HS-27A (cell line): ENCODE measurements around the gene USP14.
"Not testable (repeated sequence)": the region's sequence is repeated elsewhere in the genome, so short reads cannot be mapped to it uniquely, and the experiment has no call there.

ENCODE experiments used
- DNase-seq: peaks from one replicate; pipeline ENCODE4 v3.0.0-alpha.2; 2012; ENCODE audit warnings: low read depth, missing footprints

Gene USP14

DNA sequence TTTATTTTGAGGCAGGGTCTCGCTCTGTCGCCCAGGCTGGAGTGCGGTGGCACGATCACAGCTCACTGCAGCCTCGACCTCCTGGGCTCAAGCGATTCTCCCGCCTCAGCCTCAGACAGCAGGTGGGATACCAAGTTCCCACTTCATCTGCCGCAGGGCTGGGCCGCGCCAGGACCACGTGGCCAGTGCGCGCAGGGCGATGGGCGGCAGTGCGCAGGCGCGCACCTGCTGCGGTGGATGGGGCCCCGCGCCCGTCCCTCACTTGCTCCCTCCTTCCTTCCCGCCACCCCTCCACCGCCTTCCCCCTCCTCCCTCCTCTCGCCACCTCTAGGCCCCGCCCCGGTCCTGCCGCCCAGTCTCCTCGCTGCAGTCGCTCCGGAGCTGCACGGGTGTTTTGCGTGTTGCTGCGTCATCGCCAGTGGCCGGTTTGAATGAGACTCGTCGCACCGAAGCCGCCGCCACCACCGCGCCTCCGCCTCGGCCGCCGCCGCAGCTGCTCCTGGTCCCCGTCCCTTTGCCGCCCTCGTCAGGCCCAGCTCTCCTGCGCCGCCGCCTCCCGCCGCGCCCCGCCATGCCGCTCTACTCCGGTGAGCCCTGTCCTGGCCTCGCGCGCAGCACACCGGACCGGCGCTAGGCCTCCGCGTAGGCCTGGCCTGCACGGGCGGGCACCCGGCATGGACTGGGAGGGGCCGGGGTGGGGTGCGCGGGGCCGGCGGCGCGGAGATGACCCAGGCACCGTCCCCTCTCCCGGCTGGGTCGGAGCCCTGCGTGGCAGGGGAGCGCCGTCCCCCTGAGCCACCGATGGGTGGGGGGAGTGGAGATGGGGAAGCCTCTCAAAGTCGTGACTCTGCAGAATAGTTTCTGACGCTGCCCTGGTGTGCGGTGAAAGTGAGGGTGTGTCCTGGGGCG is at the start of gene USP14:
USP14 (plus strand) TSS at position 430 of the 909 bp plus-strand sequence; CDS start at position 572, 142 bp downstream.
- peak; percentile 90 for DNase-seq

DNA sequence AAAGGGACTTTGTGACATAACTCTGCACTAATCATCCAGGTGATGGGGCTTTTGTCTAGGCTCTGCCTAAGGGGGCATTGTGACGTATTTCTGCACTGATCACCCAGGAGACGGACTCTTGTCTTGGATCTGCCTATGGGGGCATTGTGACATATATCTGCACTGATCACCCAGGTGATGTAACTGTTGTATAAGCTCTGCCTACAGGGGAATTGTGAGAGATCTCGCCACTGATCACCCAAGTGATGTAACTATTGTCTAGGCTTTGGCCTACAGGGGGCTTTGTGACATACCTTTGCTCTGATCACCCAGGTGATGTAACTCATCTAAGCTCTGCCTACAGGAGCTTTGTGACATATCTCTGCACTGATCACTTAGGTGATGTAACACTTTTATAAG is 49.7 kb upstream of the USP14 start:
- DNase-seq: not testable (repeated sequence)

DNA sequence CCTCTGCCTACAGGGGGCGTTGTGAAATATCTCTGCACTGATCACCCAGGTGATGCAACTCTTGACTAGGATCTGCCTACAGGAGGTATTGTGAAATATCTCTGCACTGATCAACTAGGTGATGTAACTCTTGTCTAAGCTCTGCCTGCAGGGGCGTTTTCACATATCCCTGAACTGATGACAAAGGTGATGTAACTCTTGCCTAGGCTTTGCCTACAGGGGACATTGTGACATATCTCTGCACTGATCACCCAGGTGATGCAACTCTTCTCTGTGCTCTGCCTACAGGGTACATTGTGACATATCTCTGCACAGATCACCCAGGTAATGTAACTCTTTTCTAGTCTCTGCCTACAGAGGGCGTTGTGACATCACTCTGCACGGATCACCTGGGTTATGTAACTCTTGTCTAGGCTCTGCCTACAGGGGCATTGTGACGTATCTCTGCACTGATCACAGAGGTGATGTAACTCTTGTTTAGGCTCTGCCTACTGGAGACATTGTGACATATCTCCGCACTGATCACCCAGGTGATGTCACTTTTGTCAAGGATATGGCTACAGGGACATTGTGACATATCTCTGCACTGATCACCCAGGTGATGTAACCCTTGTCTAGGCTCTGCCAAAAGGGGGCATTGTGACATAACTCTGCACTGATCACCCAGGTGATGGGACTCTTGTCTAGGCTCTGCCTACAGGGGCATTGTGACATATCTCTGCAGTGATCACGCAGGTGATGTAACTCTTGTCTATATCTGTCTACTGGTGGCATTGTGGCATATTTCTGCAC is 49.0 kb upstream of the USP14 start:
- not testable (repeated sequence) for DNase-seq

DNA sequence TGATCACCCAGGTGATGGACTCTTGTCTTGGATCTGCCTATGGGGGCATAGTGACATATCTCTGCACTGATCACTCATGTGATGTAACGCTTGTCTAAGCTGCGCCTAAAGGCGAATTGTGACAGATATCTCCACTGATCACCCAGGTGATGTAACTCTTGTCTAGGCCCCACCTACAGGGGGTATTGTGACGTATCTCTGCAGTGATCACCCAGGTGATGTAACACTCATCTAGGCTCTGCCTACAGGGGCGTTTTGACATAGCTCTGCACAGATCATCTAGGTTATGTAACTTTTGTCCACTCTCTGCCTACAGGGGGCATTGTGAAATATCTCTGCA is 48.5 kb upstream of the USP14 start:
- DNase-seq: not testable (repeated sequence)

DNA sequence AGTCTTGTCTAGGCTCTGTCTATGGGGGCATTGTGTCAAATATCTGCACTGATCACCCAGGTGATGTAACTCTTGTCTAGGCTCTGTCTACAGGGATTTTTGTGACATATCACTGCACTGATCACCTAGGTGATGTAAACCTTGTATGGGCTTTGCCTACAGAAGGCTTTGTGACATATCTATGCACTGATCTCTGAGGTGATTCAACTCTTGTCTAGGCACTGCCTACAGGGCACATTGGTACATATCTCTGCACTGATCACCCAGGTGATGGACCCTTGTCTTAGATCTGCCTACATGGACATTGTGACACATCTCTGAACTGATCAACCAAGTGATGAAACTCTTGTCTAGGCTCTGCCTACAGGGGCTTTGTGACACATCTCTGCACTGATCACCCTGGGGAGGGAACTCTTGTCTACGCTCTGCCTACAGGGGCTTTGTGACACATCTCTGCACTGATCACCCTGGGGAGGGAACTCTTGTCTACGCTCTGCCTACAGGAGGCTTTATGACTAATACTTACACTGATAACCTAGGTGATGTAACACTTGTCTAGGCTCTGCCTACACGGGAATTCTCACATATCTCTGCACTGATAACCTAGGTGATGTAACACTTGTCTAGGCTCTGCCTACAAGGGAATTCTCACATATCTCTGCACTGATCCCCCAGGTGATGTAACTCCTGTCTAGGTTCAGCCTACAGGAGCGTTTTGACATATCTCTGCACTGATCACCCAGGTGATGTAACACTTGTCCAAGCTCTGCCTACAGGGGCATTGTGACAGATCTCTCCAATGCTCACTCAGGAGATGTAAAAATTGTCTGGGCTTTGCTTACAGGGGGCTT is 47.8 kb upstream of the USP14 start:
- DNase-seq: not testable (repeated sequence)

DNA sequence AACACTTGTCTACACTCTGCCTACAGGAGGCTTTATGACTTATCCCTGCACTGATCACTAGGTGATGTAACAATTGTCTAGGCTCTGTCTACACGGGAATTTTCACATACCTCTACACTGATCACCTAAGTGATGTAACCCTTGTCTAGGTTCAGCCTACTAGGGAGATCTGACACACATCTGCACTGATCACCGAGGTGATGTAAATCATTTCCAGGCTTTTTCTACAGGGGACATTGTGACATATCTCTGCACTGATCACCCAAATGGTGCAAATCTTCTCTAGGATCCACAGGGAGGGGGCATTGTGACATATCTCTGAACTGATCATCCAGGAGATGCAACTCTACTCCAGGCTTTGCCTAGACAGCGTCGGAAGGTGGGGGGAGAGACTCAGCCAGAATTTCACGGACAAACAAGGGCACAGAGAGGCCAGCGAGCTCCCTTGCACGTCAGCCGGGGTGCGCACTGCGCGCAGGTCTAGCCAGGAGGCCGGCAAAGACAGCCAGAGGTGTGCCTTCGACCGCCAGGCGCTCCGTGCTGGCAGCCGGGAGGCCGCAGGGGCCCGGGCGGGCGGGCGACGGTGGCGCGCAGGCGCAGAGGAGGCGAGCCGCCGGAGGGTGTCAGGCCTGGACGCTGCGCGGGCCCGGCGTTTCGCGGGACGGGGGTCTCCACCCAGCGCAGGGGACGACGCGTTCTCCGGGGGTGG is 46.9 kb upstream of the USP14 start:
- DNase-seq: no peak

DNA sequence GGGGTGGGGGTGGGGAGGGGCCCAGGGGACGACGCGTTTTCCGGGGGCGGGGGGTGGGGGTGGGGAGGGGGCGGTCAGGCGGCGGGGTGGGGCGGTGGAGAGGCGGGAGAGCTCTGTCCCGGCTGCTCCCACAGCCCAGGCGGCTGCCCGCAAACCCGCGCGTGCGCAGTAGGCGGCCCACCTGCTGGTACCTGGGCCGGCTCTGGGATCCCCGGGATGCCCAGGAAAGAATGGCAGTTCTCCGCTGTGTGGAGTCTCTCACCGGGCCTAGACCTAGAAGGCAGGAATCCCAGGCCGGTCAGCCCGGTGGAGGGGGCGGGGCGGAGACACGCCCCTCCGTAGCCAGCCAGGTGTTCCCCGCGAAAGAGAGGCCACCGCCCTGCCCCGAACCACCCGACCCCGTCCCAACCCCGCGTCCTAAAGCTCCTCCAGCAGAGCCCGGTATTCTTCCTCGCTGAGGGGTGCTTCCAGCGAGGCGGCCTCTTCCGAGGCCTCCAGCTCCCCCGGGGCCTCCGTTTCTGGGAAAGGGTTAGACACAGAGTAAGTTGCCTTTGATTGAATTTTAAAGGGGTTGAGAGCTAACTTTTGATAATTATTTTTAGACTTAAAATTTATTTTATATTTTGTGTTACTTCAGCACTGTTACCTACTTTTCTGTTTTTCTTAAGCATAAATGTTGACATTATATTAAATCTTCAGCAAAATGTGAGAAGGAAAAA is 46.2 kb upstream of the USP14 start:
- not testable (repeated sequence) for DNase-seq

DNA sequence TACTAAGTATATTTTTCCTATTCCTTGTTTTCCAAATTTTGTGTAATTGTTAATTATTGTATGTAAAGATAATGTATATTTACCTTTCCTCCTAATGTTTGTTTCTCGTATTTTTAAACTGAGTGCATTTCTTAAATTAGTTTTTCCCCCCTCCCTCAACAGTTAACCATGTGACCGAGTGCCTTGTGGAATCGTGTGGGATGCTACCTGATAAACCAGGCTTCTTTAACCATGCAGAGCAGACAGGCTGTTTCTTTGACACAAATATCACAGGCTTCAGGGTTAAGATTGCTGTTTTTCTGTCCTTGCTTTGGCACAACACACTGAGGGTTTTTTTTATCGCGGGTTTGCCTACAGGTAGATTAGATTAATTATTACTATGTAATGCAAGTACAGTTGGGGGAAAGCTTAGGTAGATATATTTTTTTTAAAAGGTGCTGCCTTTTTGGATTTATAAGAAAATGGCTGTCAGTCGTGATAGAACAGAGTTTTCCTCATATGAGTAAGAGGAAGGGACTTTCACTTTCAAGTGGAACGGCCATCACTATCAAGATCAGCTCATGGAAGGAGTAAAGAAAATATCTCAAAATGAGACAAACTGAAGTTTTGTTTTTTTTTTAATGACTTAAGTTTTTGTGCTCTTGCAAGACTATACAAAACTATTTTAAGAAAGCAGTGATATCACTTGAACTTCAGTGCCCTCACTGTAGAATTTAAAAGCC is 37.7 kb upstream of the USP14 start:
- DNase-seq: not testable (repeated sequence)

DNA sequence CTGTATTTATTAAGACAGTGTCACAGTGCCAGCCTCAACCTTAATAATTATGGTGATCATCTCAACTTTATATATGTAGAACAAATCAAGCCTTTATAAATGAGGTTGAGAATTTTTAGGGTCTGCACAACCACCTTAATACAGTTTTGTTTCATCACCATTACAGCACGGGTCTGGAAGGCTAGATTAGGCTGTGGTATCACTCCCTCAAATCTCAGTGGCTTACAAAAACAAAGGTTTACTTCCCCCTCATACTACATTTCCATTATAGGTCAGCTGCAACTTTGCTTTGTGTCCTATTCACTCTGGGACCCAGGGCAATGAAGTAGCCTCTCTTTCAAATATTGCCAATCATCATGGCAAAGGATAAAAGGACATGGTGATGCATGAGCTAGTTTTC is 23.3 kb upstream of the USP14 start:
- no peak for DNase-seq

DNA sequence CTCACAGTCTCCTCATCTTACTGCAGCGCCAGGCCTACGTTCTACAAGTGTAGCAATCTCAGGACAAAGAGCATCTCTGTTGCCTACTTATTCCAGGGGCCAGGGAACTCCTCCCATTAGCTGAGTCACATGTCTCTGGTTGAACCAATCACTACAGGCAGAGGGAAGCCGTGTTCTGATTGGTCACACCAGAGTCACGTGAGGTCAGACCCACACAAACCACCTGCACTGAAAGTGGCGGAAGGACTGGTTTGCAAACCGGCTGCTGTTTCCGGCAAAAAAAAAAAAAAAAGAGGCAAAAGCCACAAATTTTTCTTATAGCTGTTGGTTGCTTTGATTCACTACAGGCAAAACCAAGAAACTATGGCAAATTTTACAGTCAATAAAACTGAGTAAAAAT is 21.9 kb upstream of the USP14 start:
- DNase-seq: no peak

DNA sequence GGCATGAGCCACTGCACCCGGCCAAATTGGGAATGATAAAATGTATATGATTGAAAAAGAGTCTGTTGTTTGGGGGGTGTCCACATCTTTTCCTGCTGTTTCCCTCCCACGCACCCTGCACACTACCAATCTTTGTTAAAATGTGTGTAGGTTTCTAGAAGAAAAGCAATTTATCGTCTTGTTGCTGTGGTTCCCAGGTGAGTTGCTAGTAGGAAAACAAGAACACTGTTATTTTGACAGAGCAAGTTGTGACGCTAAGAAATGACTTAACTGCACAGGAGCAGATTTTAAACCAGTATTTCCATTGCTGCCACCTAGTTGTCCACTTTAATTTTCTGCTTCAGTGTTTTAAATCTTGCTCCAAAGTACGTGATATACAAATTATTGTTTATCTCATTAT is 21.0 kb upstream of the USP14 start:
- no peak for DNase-seq

DNA sequence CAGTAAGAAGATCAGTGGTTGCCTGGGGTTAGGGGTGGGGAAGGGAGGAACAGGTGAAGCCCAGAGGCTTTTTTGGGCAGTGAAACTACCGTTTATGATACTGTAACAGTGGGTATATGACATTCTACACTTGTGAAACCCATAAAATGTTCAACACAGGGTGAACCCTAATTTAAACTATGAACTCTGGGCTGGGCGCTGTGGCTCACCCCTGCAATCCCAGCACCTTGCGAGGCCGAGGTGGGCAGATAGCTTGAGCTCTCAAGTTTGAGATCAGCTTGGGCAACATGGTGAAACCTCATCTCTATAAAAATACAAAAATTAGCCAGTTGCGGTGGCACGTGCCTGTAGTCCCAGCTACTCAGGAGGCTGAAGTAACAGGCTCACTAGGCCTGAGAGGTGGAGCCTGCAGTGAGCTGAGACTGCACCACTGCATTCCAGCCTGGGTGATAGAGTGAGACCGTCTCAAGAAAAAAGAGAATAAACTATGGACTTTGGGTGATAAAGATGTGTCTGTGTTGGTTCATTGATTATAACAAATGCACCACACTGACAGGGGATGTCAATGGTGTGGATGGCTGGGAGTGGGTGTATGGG is 17.6 kb upstream of the USP14 start:
- no peak for DNase-seq

DNA sequence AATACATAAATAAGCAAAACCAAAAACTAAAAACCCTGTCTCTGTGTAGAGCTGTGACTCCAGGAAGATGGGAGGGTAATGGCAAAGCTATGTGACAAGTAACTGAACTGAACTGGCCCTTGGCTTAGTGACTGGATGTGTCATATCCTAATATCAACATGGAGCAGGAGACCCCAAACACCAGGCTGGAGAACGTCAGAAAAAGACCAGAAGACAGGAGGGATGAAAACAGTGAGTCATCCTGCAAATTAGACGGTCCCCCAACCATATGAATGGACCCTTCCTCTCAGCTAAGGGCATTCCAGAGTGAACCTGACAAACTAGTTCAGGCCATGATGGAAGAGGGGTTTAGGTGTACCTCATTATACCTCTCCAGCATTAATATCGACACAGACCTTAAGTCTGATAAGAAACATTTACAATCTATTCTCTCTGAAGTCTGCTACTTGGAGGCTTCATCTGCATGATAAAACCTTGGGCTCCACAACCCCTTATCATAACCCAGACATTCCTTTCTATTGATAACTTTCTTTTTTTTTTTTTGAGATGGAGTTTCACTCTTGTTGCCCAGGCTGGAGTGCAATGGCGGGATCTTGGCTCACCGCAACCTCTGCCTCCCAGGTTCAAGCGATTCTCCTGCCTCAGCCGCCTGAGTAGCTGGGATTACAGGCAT is 15.6 kb upstream of the USP14 start:
- not testable (repeated sequence) for DNase-seq

DNA sequence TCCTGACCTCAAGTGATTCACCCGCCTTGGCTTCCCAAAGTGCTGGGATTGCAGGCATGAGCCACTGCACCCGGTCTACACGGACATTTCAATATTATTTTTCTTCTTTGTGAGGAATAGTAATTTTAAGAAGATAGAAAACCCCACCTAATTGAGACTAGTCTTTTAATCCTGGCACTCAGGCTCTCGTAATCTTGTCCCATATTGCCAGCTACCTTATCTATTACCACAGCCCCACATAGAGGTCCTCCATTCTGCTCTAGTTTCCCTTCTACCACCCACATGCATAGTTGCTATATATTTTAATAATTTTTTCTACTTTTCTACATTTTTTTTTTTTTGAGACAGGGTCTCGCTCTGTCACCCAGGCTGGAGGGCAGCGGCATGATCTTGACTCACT is 9.5 kb upstream of the USP14 start:
- no peak for DNase-seq

DNA sequence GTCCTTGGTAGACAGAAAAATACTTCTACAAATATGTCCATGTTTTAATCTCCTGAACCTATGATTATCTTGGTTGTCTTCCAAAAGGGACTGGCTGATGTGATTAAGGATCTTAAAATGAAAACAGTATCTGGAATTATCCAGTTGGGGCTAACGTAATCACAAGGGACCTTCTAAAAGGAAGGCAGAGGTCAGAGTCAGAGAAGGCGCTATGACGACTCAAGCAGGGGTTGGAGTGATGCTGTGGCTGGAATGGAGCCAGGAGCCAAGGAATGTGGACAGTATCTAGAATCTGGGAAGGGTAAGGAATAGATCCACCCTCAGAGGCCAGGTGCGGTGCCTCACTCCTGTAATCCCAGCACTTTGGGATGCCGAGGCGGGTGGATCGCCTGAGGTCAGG is 4.2 kb upstream of the USP14 start:
- no peak for DNase-seq

DNA sequence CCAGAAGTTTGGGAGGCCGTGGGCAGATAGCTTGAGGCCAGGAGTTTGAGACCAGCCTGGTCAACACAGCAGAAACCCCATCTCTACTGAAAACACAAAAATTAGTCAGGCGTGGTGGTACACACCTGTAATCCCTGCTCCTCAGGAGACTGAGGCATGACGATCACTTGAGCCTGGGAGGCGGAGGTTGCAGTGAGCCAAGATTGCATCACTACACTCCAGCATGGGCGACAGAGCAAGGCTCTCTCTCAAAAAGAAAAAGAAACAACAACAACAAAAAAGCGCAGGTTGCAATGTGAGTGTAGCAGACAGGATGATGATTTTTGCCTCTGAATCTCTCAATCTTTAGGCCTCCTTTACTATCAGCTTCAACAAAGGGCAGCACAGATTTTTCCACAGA is 2.7 kb upstream of the USP14 start:
- DNase-seq: no peak

DNA sequence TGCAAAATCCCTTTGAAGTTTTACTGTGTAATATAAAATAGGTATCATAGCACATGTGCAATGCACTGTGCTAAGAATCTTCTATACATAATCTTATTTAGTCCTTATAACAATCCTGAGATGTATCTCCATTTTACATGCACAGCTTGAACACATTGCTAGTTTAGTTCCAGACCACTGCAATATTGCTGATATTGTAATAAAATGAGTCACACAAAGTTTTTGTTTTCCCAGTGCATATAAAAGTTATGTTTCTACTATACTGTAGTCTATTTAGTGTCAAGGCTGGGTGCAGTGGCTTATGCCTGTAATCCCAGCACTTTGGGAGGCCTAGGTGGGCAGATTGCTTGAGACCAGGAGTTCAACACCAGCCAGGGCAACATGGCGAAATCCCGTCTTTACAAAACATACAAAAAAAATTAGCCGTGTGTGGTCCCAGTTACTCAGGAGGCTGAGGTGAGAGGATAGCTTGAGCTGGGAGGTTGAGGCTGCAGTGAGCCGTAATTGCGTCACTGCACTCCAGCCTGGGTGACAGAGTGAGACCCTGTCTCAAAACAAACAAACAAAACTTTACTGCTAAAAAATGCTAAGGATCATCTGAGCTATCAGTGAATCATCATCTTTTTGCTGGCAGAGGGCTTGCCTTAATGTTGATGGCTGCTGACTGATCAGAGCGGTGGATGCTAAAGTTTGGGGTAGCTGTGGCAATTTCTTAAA is 1.7 kb upstream of the USP14 start:
- no peak for DNase-seq

DNA sequence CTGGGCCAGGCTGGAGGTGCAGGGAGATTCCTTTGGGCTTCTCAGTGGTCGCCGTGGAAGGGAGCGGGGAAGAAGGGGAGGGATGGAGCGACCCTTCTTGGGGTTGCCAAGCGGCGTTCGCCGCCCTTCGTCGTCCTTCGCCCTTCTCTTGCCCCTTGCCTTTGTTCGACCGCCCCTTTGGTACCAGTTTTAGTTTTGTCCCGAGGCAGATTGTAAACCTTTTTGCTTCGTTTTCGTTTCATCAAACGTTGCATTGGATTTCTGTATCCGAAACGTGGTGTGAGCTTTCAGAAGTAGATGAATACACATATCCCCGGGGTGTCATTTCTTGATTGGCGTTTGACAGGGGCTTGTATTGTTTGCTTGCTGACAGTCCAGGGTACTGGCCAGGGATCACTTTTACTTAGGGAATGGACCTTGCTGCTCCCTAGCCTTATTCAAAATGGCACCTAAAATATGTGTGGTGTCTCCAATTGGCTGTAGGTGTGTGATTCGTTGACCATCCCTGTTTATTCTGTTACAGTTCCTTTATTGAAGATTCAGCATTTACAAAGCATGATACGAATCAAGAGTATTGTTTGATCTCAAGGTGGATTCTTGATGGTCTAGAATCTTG is 788 bp downstream of the USP14 start:
- DNase-seq: no peak
